HTR-8/SVneo (cell line): ENCODE measurements around the gene MAP7.
"Not testable (repeated sequence)": the region's sequence is repeated elsewhere in the genome, so short reads cannot be mapped to it uniquely, and the experiment has no call there.

Experiments
- DNase-seq: peaks from one replicate; pipeline ENCODE4 v3.0.0; 2011; ENCODE audit warnings: low spot score, mixed read lengths; ENCODE audit not compliant: insufficient read length
- FAIRE-seq: peaks from 2 replicates; lab custom pipeline; 2011; peaks lifted over from hg19 to GRCh38; lab: Jason Lieb, UNC

Gene MAP7

GRCh38 chr6:136483005-136483404 is 67.2 kb downstream of the MAP7 start:
- FAIRE-seq, DNase-seq: not testable (repeated sequence)

DNA sequence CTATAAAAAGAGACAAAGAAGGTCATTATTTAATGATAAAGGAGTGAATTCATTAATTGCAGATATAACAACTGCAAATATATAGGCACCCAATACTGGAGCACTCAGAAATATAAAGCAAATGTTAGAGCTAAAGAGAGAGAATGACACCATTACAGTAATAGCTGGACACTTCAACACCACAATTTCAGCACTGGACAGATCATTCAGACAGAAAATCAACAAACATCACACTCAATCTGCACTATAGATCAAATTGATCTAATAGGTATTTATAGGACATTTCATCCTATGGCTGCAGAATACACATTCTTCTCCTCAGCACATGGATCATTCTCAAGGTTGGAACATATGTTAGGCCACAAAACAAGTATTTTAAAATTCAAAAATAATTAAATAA is 72.7 kb downstream of the MAP7 start:
- DNase-seq (no peak), FAIRE-seq (no peak)

GRCh38 chr6:136475686-136476085 is 74.5 kb downstream of the MAP7 start:
- no peak for DNase-seq
- FAIRE-seq: no peak

- DNase-seq: no peak
- FAIRE-seq: no peak
Observed at GRCh38 chr6:136474241-136474640, 76.0 kb downstream of the MAP7 start.

GRCh38 chr6:136471922-136472321 is 78.3 kb downstream of the MAP7 start:
- no peak for DNase-seq
- FAIRE-seq: no peak

DNA sequence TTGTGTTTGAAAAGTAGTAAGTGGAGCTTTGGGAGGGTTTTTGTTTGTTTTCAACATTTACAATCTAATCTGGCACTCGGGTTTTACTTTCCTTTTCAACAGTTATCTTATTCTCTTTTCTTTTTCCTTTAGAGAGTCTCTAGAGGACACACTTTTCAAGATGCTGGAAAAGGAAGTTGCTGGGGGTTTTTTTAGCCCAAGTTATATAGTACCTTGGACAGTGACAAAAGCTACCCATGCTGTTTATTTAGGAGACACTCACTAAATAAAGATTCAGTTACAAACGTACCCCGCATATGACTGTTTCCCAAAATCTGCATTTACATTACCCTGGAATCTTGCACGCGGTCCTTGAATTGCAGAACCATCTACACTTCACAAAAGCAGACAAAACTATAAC is 78.8 kb downstream of the MAP7 start:
- FAIRE-seq (no peak), DNase-seq (no peak)

- FAIRE-seq (no peak), DNase-seq (no peak)
Observed at GRCh38 chr6:136470044-136470443, 80.2 kb downstream of the MAP7 start.

- DNase-seq: no peak
- FAIRE-seq: no peak
Observed at GRCh38 chr6:136469154-136469553, 81.1 kb downstream of the MAP7 start.

DNA sequence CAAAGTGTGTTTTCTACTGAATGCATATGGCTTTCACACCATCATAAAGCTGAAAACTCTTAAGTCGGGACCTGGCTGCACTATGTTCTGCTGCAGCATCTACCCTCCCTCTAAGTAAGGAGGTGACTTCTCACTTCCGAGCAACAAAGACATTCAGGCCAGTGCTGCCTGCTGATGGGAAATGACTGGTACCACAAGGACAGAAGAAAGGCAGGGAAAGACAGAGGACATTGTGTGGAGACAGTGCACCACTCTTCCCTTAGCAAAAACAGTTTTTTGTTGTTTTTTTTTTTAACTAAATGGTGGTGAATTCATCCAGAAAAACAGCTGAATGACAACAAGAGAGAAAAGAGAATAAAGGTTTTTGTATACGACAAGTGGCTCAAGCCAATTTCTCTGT is 81.5 kb downstream of the MAP7 start:
- DNase-seq (no peak), FAIRE-seq (no peak)

- no peak for DNase-seq
- FAIRE-seq: no peak
Observed at GRCh38 chr6:136467186-136467585, 83.0 kb downstream of the MAP7 start.

DNA sequence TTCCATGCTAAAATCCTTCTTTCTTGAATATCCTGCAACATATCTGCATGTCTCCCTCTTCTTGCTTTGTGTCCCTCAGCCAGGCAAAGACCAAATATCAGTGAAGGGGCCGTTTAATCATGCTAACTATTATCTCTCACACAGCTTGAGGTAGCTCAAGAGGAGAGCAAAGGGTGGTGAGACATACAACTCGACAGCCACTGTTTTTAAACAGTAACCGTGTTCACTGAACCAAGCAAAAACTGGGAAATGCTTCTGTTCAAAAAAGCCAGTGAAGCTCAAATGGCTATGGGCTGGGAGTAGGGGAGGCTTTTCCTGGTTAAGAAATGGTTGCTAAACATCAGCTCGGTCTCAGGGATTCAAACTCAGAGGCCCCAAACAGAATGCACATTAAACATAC is 83.4 kb downstream of the MAP7 start:
- no peak for DNase-seq
- FAIRE-seq: no peak

DNA sequence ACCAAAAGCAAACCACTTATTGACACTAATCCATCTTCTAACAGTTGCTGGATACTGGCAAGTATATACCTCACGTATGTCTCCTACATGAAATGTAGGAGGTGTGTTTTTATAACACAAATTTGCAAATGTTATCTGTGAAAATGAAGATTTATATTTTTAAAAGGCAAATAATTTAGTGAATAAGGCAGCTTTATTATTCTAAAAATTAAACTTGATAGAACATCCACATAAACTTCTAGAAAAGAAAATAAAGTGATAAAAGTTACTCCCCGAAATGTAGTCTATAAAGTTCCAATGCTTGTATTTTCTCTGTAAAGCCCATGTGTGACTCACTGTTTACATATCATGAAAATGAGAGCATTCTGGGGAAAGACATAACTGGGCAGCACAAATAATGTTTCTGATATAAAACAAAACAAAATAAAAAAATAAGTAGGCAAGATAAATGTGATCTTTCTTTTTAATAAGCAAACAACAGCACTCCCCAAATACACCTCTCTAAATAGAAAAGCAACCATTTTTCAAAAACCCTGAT is 84.4 kb downstream of the MAP7 start:
- DNase-seq: no peak
- no peak for FAIRE-seq

GRCh38 chr6:136464874-136465273 is 85.3 kb downstream of the MAP7 start:
- DNase-seq: no peak
- no peak for FAIRE-seq

GRCh38 chr6:136464148-136464547 is 86.1 kb downstream of the MAP7 start:
- no peak for FAIRE-seq
- DNase-seq: no peak

GRCh38 chr6:136463743-136464142 is 86.5 kb downstream of the MAP7 start:
- FAIRE-seq: no peak

GRCh38 chr6:136446579-136447187 is 103.5 kb downstream of the MAP7 start:
- DNase-seq (no peak), FAIRE-seq (no peak)

More at GRCh38 chr6:136463743-136464142, 86.5 kb downstream of the MAP7 start:
- DNase-seq: no peak

DNA sequence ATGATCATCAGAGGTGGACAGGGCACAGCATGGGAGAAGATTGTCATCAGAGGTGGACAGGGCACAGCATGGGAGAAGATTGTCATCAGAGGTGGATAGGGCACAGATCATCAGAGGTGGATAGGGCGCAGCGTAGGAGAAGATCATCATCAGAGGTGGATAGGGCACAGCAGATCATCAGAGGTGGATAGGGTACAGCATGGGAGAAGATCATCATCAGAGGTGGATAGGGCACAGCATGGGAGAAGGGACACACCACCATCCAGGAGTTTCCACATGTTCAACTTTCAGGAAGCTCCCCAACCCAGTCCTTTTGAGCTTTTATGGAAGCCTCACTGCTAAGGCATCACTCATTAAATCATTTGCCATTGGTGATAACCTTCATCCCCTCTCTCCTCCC is 104.1 kb downstream of the MAP7 start:
- FAIRE-seq: no peak

DNA sequence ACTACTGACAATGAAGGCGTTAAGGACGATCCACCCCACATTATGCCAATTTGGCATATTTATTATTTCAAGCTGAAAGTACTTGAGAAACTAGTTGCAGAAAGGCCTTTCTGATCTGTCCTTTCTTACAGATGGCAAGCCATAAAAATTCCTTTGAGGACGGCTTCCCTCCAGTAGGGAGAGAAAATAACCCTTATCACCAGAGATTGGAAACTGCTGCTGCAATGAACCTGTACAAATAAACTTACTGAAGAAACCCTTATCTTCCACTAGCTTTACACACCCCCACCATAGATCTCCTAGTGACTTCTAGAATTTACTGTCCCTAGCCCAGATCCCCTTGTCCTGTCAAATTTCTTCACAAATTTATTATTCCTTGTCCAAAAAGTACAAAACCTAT is 105.2 kb downstream of the MAP7 start:
- FAIRE-seq (no peak), DNase-seq (no peak)

More for the DNA sequence above, 104.1 kb downstream of the MAP7 start:
- DNase-seq: no peak

DNA sequence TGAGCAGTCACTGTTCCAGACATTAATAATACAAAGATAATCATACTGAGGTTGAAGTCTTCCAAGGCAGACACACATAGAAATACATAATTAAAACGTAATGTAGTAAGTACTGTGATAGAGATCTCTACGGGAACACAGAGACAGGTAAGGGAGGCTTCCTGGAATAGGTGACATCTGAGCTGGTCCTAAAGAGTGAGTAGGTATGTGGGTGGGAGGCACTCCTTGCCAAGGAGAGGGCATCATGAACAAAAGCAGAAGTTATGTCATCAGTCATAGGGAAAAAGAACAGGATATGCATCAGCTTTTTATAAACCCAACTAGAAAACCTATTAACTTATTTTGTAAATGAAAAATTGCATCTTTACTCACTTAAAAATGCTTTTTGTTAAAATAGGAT is 110.0 kb downstream of the MAP7 start:
- no peak for FAIRE-seq
- DNase-seq: no peak

GRCh38 chr6:136439514-136440190 is 110.6 kb downstream of the MAP7 start:
- no peak for DNase-seq
- FAIRE-seq: no peak

- FAIRE-seq (no peak), DNase-seq (no peak)
Observed at GRCh38 chr6:136438441-136438840, 111.8 kb downstream of the MAP7 start.

- FAIRE-seq (no peak), DNase-seq (no peak)
Observed at GRCh38 chr6:136437246-136437645, 113.0 kb downstream of the MAP7 start.
